DMS 273 treated with DMSO at 0.1 percent for 48 hours (cell line): ENCODE measurements around the gene URB1.
A peak's percentile ranks its signal among the peaks of the same experiment; 100 is the strongest.
"Not testable (repeated sequence)": the region's sequence is repeated elsewhere in the genome, so short reads cannot be mapped to it uniquely, and the experiment has no call there.

Experiments
- DNase-seq: peaks from one replicate; lab custom pipeline; 2025; lab: John Stamatoyannopoulos, UW

URB1 gene

DNA sequence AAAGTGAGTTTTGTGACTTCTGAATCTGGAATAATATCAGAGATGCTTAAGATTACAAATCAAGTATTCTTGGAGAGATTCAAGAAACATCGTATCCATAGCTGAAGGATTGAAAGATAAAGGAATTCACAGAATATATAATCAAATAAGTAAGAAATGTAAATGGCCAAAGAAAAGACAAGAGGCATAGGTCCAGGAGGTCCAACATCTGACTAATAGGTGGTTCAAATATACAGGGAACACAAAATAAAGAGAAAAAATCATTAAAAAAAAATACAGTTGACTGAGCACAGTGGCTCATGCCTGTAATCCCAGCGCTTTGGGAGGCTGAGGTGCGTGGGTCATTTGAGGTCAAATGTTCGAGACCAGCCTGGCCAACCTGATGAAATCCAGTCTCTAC, 107.3 kb downstream of the URB1 start:
- DNase-seq: no peak

DNA sequence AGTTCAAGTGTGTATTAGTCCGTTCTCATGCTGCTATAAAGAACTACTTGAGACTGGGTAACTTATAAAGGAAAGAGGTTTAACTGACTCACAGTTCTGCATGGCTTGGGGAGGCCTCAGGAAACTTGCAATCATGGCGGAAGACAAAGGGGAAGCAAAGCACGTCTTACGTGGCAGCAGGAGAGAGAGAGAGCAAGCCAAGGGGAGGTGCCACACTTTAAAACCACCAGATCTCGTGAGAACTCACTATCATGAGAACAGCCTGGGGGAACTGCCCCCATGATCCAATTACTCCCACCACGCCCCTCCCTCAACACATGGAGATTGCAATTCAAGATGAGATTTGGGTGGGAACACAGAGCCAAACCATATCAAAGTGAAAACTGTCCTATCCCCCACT, 109.8 kb downstream of the URB1 start:
- DNase-seq: no peak

DNA sequence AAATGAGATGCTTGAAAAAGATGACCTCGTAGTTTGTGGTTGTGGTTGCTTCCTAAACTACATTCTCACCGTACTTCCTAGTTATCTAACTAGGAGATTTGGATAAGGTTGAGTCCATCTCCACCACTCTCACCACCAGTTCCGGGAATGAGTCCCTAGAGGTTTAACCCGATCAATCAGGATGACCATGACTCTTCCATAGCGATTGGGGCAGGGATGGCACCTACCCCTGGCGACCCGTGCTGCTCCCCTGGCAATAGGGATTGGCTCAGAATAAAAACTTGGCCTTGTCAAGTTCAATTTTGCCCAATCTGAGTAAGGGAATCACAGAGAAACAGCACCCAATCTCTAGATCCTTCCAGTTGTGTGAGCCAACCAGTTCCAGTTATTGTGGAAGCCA, 111.3 kb downstream of the URB1 start:
- no peak for DNase-seq

DNA sequence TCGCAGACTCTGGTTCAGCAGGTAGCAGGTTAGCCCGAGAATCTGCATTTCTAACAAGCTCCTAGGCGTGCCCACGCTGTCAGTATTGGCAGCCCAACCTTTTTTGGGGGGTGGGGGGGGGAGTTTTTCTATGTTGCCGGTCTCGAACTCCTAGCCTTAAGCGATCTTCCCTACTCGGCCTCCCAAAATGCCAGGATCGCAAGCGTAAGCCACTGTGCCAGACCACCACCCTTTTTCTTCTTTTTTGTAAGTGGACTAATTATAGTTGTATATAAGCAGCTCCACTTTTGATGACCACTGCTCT, 113.5 kb downstream of the URB1 start:
- DNase-seq: no peak

DNA sequence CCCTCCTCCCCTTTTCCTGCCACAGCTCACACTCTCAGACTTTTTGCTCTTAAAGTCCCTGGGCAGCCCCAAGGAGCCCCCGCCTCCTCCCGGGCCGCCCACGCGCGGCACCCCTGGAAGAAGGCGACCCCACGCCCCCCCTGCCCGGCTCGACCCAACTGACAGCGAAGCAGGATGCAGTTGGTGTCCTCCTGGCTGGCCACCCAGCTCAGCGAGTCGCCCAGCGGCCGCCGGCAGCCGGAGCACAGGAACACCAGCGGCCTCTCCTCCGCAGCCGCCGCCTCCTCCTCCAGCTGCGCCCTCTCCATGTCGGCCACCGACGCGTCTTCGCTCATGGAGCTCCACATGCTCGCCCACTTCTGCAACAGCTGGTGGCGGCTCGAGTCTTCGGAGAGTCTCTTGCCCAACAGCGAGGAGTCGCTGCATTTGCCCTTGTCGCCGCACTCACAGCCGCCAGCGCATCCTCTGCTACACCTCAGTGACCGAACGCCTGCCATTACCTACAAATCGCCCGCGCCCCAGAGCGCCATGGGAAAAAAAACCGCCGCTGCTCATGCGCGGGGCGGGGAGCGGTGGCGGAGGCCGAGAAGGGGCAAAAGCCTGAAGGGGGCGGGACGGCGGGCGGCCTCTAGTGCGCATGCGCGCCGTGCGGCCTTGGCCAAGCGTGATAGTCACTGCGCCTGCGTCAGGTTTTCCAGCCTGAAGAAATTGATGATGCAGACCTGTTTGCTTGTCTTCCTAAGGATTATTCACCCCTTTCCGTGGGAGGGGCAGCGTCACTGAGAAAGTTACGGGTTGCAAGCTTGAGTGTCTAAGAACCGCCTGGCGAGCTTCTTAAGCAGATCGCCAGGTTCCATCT, 114.1 kb downstream of the URB1 start, which contains the start of gene MIS18A:
Gene MIS18A (minus strand): TSS at position 532 of the 859 bp plus-strand sequence. CDS start 35 bp downstream, at position 497.
- DNase-seq: peak; percentile 85

DNA sequence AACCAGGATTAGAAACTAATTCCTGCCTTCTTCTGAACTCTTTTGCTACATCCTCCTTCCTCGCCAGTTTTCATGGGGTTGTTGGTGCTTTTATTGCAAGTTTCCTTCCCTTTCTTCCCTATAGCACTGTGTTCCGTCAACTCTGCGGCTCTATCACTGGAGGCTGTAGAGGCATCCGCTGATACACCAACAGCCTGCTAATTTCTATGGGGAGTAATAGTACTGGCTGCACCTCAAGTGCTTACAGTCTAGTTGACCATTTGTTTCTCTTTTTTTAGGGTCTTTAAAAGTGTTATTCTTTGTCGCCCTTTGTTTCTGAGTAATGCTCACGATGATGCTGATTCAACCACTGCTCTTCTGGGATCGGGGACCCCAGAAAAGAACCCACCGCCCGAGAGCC, 114.7 kb downstream of the URB1 start:
- DNase-seq: no peak

DNA sequence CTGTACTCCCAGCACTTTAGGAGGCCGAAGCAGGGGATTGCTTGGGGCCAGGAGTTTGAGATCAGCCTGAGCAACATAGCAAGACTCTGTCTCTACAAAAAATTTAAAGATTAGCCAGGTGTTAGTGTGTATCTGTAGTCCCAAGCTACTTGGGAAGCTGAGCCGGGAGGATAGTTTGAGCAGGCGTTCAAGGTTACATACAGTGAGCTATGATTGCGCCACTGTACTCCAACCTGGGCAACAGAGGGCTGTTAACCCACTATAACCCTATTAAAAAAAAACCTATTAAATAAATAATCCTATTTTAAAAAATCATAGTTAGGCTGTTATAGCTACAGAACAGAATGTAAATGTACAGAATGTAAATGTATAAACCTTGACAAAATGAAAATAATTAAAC, 116.1 kb downstream of the URB1 start:
- DNase-seq: no peak

DNA sequence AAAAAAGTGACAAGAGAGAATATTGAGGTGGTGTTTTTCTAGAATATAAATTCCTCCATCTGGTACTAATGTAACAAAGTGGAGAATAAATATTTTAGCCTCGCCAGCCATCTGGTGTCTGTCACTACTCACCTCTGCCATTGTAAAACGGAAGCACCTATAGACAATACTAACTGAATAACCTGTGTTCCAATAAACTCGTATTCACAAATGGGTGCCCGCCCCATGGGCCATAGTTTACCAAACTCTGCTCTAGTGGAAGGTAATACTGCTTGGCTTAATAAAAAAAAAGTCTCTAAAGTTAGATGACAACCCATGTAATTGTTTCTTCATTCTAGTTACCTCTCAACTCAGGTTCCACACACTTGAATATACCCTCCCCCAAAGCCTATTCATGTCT, 122.1 kb downstream of the URB1 start:
- DNase-seq: no peak

DNA sequence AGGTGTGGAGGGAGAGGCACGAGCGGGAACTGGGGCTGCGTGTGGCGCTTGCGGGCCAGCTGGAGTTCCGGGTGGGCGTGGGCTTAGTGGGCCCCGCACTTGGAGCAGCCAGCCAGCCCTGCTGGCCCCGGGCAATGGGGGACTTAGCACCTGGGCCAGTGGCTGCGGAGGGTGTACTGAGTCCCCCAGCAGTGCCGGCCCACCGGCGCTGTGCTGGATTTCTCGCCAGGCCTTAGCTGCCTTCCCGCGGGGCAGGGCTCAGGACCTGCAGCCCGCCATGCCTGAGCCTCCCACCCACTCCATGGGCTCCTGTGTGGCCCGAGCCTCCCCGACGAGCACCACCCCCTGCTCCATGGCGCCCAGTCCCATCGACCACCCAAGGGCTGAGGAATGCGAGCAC, 127.5 kb downstream of the URB1 start:
- DNase-seq: not testable (repeated sequence)

DNA sequence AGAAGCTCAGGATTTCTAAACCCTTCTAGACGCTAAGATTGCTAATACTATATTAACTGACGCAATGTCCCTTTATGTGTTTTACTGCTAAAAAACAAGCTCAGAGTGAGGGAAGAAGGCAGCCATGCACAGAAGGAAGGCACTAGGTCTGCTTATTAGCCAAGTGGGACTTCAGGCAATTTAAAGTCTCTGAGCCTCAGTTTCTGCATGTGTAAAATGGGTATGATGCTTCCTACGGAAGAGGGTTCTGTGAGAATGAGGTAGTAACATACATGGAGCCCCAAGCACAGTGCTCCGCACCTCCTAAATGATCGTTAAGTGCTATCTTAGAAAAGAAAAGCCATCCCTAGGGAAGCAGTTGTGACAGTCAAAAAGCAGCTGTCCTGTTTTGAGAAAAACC, 130.9 kb downstream of the URB1 start:
- no peak for DNase-seq
